NCI-H1417 treated with DMSO at 0.1 percent for 48 hours (cell line): ENCODE measurements around the gene EMC10.

Experiments
- DNase-seq: peaks from one replicate; lab custom pipeline; 2025; lab: John Stamatoyannopoulos, UW

EMC10 gene

DNA sequence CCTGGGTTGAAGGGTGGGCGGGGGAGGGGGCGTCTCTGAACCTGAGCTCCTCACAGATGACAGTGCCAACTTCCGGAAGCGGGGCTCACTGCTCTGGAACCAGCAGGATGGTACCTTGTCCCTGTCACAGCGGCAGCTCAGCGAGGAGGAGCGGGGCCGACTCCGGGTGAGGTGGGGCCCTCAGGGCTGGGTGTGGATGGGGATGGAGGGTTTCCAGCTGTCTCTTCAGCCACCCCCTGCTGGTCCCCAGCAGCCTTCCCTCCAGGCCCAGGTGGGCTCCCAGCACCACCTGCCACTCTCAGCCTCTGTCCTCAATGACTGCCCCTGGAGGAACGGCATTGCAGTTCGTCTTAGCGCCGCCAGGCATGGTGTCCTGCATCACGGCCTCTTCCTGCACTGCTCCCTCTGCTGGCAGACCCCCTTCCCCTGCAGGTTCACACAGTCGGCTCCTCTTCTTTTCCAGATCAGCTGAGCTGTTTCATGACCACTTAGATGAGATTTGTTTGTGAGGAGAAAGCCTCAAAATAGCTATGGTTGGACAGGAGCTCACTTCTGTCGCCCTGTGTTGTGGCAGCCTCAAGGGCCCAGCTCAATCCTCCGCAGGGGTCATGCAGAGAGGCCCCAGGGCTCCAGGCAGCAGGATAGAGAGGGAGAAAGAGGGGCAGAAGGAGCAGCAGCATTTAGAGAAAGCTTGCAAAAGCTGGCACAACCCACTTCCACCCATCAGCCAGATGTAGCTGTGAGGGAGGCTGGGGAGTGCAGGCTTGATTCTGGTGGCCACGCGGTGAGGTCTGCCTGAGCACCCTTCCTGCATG lies 2.8 kb downstream of the EMC10 start:
- no peak for DNase-seq

DNA sequence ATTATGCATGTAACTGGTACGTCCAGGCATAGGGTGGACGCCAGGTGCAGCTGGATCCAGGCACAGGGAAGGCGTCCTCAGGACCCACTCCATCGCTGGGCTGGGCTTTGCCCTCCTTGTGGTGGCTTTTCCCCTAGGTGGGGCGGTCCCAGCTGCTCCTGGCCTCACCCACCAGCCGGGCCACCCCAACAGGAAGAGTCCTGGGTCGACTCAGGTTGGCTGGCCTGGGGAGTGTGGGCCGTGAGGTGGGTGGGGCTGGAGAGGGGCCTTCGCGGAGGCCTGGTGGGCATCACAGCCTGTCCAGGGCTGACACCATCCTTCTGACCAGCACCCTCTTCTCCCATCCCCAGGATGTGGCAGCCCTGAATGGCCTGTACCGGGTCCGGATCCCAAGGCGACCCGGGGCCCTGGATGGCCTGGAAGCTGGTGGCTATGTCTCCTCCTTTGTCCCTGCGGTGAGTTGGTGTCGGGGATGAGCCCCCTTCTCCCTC lies 3.5 kb downstream of the EMC10 start:
- DNase-seq: no peak

DNA sequence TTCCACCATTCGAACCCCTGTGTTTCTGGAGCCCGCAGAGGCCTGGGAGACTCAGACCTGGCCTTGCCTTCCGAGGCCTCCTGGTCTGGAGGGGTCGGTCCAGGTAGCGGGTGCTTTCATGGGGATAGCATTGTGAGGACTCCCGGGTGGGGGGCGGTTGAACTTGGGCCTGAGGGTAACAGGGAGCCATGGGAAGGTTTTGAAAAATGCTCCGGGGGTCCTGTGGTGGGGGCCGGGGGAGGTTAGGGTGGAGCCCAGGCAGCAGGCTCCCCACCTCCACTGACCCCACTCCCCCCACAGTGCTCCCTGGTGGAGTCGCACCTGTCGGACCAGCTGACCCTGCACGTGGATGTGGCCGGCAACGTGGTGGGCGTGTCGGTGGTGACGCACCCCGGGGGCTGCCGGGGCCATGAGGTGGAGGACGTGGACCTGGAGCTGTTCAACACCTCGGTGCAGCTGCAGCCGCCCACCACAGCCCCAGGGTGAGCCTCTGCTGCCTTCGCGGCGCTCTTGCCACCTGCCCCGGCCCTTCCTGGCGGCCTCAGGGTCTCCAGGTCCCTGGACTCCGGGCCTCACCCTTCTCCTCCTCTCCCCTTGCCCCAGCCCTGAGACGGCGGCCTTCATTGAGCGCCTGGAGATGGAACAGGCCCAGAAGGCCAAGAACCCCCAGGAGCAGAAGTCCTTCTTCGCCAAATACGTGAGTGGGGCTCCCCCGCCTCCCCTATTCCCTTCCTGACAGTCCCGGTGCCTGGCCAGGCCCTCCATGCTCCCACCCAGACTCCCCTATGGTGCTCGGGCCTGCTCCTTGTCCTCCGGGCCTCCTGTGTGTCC lies 4.2 kb downstream of the EMC10 start:
- no peak for DNase-seq

DNA sequence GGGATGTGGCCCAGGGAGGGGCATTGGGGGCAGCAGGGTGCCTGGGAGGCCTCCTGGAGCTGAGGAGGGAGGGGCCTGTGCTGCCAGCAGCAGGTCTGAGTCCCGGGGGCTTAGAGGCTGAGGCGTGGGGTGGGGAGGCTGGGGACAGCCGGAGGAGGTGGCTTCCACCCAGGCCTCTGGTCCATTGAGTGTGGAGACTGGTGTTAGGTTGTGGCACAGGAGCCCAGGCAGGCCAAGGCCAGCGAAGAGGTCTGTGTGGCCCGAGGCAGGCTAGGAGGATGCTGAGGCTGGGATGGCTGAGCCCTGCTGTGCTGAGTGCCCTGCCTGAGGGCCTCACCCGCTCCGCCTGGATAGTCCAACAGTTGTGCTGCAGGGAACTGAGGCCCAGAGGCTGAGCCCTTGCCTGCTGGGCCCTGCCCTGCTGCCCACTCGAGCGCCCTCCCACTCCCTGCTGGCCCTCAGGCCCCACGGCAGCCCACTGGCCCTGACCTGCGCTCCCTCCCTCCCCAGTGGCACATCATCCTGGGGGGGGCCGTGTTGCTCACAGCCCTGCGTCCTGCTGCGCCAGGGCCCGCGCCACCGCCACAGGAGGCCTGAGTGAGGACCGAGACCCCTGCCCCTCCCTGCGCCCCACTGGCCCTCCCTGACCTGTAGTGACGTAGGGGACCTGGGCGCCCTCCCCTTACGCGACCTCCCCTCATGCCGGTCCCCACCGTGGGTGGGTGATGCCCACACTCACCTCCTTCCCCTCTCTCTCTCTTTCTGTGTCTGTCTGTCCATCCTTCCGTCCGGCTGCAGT lies 5.2 kb downstream of the EMC10 start:
- no peak for DNase-seq

DNA sequence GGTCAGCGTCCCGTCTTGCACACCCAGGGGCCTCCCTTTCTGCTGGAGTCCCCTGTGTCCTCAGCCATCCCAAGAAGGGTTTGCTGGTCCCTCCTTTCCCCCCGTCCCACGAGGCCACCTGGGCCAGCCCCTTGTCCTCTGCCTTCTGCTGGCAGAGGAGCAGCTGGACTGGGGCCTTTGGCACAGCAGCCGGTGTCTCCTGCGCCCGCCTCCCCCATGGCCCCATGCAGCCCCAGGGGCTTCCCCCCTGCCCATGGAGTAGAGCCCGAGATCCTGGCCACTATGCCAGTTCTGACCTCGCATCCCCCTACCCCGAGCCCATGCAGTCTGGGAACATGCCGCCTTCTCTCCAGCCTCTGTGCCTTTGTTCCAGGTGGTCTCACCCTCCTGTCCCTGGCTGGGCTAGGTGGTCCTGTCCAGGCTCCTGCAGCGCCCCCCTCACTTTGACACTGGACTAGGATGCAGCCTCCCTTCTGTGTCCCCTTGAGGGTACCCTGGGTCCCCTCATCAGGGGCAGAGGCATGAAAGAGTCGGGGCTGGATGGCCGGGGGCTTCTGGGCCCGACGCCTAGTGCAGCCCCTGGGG lies 6.1 kb downstream of the EMC10 start:
- DNase-seq: no peak

DNA sequence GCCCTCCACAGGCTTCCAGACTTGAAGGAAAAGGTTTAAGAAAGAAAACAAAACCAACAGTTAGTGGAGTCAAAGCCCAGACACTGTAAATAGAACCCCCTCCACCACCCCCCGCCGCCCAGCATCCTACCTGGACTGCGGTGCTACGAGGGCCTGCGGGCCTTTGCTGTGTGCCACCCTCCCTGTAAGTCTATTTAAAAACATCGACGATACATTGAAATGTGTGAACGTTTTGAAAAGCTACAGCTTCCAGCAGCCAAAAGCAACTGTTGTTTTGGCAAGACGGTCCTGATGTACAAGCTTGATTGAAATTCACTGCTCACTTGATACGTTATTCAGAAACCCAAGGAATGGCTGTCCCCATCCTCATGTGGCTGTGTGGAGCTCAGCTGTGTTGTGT lies 6.6 kb downstream of the EMC10 start:
- no peak for DNase-seq

DNA sequence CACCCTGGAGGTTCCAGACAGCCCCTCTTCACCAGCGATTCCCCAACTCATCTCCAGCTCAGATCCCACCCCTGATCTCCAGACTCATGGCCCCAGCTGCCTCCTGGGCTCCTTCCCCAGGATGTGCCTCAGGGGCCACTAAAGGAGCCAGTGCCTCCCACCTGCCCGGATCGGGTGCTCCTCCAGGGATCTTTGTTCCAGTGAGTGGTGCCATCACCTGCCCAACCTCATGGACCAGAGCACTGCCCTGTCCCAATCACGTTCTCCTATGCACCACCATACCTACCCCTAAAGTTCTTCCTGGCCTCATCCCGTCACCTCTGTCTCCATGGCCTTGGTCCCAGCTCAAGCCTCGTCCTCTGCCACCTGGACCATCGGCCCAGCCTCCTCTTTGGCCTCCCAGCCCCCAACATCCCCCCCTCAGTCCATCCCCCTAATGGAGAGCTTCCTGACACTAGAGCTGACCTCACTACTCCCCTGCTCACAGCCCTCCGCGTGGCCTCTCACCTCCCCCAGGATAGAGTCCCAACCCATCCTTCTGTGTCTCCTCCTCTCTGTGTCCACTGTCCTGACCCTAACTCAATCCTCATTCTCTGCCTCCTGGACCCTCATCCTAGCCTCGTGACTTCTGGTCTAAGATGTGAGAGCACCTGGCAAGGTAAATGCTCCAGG lies 9.1 kb downstream of the EMC10 start:
- no peak for DNase-seq

DNA sequence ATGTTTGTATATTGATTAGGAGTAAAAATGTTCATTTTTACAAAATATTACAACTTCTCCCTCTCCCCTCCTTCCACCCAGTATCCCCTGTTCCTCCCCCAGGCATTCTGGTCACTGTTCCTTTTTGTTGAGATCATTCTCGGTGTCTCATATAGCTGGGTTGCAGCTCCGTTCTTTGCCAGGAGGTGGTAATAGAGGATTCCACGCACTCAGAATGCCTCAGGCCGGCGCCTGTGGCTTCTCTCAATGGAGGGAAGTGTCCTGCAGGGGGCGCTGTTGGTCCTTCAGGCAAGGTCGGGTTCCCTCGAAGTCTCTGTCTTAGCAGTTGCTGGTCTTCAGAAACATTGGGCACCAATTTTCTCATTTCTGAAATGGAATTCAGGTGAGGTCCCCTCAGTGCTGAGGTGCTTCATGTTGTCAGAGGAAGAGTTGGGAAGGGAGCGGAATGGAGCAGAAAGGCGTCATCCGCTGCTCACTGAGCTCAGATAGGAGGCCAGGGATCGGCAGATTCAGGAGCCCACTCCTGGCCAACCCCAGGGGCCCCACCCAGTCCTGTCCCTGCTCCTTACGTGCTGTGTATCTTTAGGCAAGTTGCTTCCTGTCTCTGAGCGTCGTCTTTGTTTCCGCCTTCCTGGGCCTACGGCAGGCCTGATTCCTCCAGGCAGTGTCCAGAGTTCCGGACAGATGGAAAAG lies 10.7 kb downstream of the EMC10 start:
- no peak for DNase-seq

DNA sequence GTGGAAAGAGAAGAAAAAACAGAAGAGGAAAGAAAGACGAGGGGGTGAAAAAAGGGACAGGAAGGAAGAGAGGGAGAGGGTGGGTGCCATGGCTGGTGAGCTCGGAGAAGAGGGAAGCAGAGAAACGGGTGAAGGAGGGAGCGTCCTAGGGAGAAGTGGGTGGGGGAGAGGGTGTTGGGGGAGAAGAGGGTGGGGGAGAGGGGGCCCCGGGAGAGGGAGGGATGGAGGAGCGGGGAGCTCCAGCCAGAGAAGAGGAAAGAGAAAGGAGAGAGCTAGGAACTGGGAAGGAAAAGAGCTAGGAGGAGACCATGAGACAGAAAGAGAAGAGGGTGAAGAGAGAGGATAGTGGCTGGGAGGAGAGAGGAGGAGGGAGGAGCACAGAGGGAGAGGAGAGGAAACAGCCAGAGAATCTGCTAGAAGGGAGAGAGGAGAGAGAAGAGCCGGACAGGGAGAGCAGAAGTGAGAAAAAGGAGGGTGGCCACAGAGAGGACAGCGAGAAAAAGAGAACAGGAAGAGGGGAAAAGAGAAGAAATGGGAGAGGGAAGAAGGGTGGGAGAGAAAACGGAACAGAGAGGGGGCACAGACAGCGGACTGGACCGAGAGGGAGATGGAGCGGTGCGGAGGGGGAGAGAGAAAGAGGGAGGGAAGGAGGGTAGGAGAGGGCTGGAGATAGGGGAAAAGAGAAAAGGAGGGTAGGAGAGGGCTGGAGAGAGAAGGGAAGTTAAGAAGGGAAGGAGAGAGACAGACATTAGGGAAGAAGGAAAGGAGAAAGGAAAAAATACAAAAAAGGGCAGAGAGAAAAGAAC lies 12.3 kb downstream of the EMC10 start:
- DNase-seq: no peak

DNA sequence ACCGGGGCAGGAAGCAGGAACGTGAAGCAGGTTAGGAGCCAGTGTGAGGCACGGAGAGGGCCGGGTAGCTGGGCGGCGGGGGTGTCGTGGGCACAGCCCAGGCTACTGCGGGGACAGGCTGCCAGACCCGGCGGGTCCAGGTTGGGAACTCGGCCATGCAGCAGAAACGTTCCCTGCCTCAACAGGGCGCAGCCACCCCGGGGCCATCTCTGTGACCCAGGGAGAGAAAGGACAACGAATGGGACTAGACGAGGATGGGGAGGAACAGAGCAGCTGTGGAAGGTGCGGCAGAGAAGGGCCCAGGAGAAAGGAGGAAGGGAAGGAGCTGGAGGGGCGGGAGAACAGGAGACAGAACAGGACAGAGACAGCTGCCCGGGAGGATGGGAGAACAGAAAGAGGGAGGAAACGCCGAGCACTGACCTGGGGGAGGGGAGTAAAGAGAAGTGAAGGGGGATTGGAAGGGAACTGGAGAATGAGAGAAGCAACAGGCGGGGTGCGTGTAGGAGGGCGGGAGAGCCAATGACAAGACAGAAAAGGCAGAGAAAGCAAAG lies 13.2 kb downstream of the EMC10 start:
- no peak for DNase-seq

DNA sequence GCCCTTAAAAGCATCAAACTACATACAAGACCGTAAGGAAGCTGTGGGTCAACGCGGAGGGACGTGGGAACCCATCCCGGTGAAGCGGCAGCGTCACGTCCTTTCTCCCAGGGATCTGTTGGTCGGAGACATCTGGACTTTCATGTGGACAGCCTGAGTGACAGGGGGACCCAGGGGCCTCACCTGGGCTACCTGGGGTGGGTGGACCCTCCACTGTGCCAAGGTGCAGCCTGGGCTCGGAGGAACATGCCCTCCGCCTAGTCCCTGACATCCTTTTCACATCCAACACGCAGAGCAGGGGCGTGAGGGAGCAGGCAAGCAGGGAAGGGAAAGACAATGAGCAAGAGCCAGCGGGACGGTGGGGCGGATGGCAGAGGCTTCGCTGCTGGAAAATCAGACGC lies 14.1 kb downstream of the EMC10 start:
- DNase-seq: no peak

DNA sequence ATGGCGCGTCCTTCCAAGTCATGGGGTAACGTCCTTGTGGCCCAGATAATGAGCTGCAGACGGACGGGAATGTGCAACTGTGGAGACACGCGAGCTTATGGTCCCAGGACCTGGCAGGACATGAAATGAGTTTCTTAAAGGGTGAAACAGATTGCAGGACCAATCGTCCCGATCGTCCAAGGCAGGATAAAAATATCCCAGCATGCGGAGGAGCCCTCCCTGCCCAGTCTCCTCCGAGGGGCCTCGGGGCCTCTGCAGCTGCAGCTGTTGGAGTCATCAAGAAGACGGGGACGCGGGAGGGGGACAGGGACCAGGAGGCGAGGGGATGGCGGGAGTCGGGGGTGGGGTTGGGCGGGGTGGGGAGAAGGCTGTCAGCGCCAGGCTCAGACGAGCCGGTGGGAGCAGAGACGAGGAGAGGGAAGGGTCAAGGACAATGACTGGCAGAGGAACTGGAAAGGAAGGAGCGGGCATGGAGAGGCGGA lies 14.7 kb downstream of the EMC10 start:
- DNase-seq: no peak

DNA sequence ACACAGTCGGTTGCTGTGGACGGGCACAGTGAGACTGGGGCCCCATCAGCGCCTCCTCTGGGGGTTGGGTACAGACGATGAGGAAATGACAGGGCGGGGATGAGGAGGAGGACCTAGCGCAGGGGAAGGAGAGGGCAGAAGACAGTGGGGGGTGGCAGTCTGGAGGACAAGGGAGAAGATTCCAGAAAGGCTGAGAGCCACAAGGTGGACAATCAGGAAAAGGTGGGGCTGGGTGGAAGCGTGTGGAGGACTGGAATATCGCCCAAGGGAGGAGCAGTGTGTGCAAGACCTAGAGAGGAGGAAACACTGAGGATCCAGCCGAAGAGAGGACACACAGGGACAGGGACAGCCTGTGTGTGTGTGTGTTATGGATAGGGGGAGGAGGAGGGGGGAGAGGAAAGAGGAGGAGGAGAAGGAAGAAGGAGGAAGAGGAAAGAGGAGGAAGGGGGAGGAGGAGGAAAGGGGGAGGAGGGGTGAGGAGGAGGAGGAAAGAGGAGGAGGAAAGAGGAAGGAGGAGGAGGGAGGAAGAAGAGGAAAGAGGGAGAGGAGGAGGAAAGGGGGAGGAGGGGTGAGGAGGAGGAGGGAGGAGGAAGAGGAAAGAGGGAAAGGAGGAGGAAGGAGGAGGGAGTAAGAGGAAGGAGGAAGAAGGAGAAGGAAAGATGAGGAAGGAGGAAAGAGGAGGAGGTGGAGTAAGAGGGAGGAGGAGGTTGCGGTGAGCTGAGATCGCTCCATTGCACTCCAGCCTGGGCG lies 16.2 kb downstream of the EMC10 start:
- DNase-seq: no peak

DNA sequence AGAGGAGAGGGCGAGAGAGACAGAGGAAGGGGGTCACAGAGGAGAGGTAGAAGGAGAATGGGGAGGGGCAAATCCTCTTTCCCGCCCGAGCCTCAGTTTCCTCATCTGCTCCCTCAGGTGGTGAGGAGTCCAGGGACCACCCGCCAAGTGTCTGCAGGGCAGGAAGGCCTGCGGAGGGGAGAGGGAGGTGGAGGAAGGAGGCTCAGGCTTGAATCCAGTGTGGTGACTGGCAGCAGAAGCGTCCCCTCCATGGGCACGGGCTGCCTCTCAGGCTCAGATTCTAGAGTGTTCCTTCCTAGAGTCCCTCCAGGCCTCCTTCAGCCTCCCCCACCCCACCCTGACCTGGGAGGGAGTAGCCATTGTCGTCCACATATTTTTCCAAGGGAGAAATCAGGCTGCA lies 16.9 kb downstream of the EMC10 start:
- no peak for DNase-seq

DNA sequence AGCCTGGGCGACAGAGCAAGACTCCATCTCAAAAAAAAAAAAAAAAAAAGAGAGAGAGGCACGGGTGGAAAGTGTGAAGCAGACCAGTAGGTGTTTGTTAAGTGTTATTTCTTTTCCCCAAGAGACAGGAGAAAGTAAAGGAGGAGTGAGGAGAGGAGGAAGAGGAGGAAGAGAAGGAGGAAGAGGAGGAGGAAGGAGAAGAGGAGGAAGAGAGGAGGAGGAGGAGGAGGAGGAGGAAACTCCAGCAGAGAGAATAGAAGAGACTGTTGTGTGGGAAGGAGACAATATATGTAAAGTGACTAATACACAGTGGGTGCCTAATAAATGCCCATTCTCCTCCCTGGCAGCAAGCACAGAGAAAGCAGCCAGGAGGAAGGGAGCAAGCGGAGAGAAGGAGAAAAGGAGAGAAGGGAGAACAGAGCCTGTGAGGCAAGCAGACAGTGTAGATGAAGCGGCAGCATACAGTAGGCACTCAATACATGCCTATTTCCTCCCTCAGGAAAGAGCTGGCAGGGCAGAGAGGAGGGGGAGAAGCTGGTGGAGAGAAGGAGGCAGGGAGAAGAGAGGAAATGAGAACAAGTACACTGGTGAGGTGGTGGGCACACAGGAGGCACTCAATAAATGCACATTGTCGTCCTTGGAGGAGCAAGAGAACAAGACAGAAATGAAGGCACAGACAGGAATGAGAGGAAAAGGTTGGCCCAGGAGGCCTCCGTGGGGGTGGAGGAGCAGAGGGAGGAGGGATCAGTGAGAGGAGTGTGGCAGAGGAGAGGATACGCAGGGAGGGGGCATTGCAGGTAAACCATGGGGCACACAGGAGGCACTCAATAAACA lies 18.1 kb downstream of the EMC10 start:
- DNase-seq: no peak

DNA sequence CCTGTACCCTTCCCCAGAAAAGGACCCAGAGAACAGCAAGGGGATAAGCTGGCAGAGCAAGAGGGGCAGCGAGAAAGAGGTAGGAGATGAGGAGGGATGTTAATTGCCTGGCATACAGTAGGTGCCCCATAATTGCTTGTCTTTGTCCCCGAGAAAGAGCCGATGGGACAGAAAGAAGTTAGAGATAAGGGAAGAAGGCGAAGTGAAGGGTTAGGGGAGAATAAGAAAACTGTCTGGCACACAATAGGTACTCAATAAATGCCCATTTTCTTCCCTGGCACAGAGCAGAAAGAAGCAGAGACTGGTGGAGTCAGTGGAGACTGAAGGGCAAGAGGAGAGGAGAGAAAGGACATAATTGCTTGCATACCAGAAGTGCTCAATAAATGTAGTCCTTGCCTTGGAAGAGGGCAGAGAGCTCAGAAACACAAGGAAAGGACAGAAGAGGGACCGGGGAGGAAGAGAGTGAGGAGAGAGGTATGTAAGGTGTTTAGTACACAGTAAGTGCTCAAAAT lies 18.8 kb downstream of the EMC10 start:
- no peak for DNase-seq

DNA sequence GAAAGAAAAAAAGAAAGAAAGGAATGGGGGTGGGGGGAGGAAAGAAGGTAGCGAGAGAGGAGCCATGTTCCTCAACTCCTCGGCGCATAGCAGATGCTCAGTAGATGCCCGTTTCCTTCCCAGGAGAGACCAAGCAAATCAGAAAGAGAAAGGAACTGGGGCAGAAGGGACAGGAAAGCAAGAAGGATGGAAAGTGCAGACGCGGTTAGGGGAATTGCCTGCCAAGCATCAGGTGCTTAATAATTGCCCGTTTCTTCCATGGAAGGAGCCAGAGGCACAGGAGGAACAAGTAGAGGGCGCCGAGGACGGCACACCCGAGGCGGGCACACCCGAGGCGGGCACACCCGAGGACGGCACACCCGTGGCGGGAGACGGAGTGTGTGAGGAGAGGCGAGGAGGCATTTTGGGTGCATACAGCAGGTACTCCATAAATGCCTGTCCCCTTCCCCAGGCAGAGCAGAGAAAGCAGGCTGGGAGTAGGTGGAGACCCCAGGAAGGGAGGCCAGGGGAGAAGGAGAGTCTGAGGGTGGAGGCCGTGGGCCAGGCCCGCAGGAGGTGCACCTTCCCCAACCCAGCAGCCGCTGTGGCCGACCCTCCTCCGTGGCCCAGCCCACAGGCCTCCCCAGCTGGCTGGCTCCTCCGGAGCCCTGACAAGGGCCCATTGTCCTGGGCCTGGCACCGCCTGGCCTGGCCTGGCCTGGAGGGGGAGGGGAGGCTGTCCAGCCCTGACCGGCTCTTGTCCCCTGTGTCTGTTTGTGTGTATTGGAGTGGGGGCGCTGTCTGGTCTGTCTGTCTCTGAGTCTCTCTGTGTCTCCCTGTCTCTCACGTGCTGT lies 20.1 kb downstream of the EMC10 start:
- no peak for DNase-seq
